ENCODE measurements around the gene KRTAP19-6.
"Not testable (repeated sequence)": the region's sequence is repeated elsewhere in the genome, so short reads cannot be mapped to it uniquely, and the experiment has no call there.

The KRTAP19-6 gene

DNA sequence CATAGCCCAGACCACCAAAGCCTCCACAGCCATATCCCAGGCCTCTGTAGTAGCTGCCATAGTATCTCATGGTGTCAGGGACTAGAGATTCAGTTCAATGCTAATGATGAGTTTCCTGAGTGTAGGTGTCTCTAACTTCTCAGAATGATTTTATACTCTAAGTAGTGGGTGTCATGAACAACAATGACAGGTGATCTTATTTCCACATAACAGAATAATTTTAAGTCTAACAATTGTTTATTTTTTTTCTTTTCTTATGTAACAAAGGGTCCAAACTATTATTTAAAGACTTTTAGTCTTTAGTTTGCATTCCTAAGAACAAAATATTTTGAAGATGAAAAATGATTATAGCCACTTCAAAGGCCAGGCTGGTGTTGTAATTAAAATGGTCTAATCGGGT, at the start of gene KRTAP19-6:
Gene KRTAP19-6 (minus strand): TSS at position 101 of the 400 bp plus-strand sequence. CDS start 31 bp downstream, at position 70.
- DNase-seq, result no peak

DNA sequence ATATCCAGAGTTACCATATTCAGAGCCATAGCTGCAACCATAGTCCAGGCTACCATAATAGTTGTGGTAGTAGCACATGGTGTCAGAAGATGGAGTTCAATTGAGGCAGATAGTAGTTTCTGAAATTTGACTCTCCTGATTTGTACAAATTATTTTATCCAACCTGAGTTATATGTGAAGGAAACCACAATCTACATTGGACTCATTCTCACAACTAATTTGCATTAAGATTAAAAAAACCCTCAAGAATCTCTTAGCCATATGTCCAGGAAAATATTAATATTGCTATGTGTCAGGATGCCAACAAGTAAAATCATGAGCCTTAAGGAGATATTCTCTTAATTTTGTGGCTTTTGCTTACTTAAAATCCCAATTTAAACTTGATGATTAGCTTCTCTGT, 48.6 kb upstream of the KRTAP19-6 start, which contains the start of gene KRTAP22-2:
Gene KRTAP22-2 (minus strand): TSS at position 101 of the 400 bp plus-strand sequence.
- no peak for DNase-seq

GRCh38 chr21:30582870-30583269, 41.2 kb upstream of the KRTAP19-6 start:
- DNase-seq, result no peak

- DNase-seq, result no peak
Measured at GRCh38 chr21:30580132-30580531, 38.5 kb upstream of the KRTAP19-6 start.

DNA sequence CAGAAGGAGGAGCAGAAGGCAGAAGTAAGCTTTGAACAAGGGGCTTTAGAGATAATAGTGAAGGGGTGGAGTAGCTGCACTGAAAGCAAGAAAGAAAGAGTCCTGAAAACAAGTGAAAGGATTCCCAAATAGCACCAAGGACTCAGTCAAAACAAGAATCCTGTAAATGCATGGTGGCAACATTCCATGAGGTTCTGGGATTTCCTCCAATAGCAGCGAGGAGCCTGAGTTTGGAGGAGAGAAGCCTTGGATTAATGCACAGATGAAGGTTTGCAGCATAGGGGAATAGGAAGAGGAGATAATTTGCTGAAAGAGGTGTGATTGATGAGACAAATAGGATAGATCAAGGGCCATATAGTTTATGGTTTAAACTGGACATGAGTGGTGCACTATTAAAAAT, 37.7 kb upstream of the KRTAP19-6 start:
- no peak for DNase-seq

DNA sequence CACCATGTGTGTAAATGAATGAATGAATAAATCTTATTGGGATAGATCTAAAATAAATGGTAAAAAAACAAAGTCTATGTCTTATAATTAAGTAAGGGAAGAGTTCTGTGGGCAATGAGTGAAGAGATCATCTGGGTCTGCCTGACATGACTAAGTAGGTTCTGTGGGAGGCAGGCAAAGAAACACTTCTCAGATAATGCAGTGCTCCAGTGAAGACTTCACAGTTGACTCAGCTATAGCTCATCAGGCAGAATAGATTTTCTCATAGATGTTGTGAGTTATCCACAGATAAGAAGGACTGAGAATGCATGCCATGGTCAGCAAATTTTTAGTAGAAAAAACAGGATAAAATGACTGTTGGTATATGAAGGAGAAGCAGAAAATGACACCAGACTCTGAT, 36.1 kb upstream of the KRTAP19-6 start:
- no peak for DNase-seq

DNA sequence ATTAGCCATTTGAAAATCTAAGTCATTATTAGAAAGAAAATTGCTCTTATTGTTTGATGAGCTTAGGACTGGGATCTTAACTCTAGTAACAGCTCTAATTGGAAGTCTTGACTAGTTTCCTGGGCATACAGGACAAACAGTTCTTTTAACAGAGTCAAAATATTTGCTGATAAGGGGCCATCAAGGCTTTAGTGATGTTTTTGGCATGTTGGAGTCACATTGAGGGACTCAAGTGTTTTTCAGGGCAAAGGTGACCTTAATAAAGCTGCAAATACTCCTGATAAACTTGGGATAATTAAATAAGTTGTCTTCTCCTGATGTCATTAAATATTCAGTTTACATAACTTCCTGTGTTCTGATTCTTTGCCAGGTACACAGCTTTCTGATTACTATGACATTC, 26.0 kb upstream of the KRTAP19-6 start:
- DNase-seq, result no peak

DNA sequence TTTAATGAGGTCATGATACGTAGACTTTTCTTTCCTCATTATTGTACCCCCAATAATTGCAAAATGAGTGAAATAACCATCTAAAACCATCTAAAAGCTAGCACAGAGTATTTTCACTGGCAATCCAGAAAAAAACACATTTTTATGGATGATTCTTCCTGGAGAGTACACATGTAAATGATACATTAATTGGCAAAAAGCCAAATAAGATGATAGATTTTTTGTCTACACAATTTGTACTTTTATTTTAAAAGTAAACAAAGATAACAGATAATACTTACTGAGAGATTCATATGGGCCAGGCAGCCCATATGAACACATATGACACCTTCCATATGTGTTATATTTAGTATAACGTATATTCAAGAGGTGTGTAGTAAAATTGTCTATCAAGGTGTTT, 22.0 kb upstream of the KRTAP19-6 start:
- DNase-seq, result no peak

DNA sequence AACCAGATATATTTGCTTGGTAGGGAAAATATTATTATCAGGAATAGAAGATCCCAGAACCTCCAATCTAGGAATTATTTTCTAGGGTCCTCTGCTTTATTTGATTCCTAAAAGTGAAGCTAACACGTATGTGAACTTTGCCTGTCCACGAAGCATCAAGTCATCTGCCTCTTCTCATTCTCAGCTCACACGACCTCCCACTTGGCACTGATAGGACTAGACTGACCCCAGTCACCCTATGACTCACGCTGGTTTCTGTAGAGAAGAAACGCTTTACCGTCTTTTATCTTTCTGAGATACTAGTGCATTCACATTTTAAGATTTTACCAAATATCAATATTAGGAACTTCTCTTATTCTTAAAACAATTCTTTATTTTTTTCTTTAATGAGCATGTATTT, 21.4 kb upstream of the KRTAP19-6 start:
- DNase-seq, result no peak

DNA sequence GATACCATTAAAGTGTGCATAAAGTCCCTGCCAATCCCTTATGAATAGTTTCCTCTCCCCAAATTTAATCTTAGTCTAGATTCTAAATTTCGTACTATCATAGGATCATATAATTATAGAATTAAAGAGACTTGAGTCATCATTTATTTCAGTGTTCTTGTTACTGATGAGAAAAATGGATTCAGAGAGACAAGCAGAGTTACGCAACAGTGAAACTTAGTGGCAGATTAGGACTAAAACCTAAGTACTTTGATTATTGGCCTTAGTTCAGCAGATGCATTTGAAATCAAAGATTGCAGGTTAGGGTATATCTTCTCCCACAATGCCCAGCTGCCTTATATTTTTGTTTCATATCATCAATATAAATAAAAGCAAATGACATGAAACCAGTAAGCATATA, 20.3 kb upstream of the KRTAP19-6 start:
- DNase-seq, result no peak

DNA sequence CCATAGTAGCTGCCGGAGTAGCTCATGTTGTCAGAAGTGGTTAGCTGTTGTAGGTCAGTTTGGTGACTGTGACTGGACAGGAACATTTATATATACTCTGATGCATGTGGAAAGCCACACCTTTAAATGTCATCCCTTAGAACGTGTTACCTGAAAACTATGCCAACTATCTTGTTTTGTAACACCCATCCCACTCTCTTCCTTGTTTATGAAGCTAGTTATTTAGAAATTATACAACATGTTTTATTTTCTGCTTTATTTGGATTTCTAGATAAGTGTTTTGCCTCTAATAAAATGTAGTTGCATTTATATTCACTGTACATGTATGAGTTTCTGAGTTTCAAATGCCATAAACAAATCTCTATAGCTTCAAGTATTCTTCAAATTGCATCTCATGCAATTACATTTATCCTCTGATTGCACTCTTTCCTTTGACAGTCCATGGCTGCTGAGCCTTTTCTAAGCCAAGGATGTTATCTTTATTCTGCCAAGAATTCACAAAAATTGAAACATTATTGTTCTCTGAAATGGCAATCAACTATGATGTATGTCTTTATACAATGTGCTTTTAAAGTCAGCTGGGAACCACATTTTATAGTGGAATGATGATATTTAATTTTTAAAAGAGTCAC, 19.7 kb upstream of the KRTAP19-6 start, which contains the start of gene KRTAP19-7:
Gene KRTAP19-7 (minus strand): TSS at position 51 of the 632 bp plus-strand sequence. CDS start 25 bp downstream, at position 26.
- DNase-seq, result no peak

- no peak for DNase-seq
Measured at GRCh38 chr21:30555095-30555494, 13.4 kb upstream of the KRTAP19-6 start.

DNA sequence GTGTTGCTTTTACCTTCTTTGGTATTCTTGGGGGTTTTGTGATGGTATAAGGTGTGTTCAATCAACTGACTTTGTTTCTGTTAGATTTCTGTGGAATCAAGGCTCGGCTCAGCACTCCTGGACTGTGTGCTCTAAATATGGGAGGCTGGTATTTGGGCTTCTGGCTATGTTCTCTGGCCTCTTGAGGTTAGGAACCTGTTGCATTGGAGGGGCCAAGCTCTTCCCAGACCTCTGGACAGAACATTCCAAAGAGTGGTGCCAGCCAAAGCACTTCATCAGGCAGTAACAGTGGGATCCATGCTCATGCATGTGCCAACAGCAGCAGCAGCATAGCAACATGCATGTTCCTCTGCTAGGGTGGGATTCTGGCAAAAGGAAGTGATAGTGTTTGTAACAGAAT, 11.1 kb upstream of the KRTAP19-6 start:
- DNase-seq, result no peak

- DNase-seq, result no peak
Measured at GRCh38 chr21:30518876-30519275, 22.8 kb downstream of the KRTAP19-6 start.

- no peak for DNase-seq
Measured at GRCh38 chr21:30515681-30516080, 26.0 kb downstream of the KRTAP19-6 start.

DNA sequence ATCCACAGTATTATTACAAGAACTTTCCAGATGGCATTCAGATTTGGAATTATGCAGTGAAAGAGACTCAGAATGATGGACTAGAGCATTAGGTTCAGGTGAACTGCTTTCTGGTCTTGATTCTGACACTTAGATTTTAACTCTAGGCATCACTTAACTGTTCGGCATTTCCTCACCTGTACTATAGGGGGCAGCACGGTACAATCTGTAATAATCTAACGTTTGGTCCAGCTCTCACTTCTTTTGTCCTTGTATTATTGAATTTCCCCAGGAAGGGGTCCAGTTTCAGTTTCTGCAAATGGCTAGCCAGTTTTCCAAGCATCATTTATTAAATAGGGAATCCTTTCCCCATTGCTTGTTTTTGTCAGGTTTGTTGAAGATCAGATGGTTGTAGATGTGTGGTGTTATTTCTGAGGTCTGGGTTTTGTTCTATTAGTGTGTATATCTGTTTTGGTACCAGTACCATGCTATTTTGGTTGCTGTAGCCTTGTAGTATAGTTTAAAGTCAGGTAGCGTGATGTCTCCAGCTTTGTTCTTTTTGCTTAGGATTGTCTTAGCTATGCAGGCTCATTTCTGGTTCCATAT, 36.0 kb downstream of the KRTAP19-6 start:
- DNase-seq, result not testable (repeated sequence)

GRCh38 chr21:30502041-30502440, 39.6 kb downstream of the KRTAP19-6 start, which contains the start of gene KRTAP19-5:
Gene KRTAP19-5, minus strand, starts transcription at chr21:30502141. Its CDS starts 51 bp downstream, at chr21:30502090.
- DNase-seq, result no peak

DNA sequence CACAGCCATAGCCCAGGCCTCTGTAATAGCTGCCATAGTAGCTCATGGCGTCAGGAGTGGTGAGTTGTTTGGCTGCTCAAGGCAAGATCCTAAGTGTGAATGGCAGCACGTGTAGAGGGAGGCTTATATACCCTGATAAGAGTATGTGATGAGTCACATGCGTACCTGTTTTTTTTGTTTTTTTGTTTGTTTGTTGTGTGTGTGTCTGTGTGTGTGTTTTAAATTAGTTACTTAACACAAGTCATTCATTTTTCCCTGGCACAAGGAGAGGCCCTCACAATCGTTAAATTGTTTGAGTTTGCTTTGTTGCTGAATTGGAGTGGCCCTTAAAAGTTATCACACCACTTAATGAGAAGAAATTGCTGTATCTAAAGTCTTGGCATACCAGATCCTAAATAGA, 44.6 kb downstream of the KRTAP19-6 start, which contains the start of gene KRTAP19-4:
Gene KRTAP19-4 (minus strand): TSS at position 101 of the 400 bp plus-strand sequence. CDS start 55 bp downstream, at position 46.
- DNase-seq, result no peak

DNA sequence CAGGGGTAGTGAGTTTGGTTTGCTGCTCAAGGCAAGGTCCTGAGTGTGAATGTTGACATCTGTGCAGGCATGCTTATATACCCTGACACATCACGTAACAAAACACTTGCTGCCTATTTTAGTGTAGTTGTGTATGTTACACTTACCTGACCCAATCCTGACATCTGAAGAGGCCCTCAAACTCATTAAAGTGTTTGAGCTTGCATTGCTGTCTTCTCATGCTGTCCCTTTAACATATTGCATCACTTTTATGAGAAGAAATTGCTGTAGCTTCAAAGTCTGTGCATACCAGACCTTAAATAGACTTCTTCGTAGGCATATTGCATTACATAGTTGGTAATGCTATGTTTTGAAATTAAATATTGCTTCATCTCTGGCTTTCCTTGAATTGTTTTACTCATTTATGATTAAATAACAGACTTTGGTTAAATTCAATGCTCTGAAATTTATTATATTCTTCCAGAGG, 49.7 kb downstream of the KRTAP19-6 start, which contains the start of gene KRTAP19-3:
Gene KRTAP19-3 (minus strand): TSS at position 51 of the 466 bp plus-strand sequence. CDS start 56 bp downstream, outside the sequence.
- DNase-seq, result no peak
